BLaER1 treated with 17β-estradiol and CSF1 and Interleukin-3, amounts not matched to agents 10 nM and 100 nM (cell line): ENCODE measurements around the gene XBP1.
"Not testable (repeated sequence)": the region's sequence is repeated elsewhere in the genome, so short reads cannot be mapped to it uniquely, and the experiment has no call there.

ENCODE experiments used
- H3K27ac ChIP-seq, 11 experiments: shearing (Covaris generic); formaldehyde crosslinking; 2 replicates each; pipeline ENCODE4 v1.8.1; 2022
- H3K27me3 ChIP-seq, 11 experiments: shearing (Covaris generic); formaldehyde crosslinking; 2 replicates each; pipeline ENCODE4 v1.8.1; 2022
- H3K36me3 ChIP-seq, 11 experiments: shearing (Covaris generic); formaldehyde crosslinking; 2 replicates each; pipeline ENCODE4 v1.8.1; 2022
- H3K4me1 ChIP-seq, 10 experiments: shearing (Covaris generic); formaldehyde crosslinking; 2 replicates each; pipeline ENCODE4 v1.8.1; 2022
- H3K4me2 ChIP-seq, 11 experiments: shearing (Covaris generic); formaldehyde crosslinking; 2 replicates each; pipeline ENCODE4 v1.8.1; 2022
- H3K4me3 ChIP-seq, 10 experiments: shearing (Covaris generic); formaldehyde crosslinking; 2 replicates each; pipeline ENCODE4 v1.8.1; 2022
- H3K9ac ChIP-seq, 11 experiments: shearing (Covaris generic); formaldehyde crosslinking; 2 replicates each; pipeline ENCODE4 v1.8.1; 2022
- H3K9me3 ChIP-seq, 11 experiments: shearing (Covaris generic); formaldehyde crosslinking; replicated peaks in 1 of 11; 2 replicates each; pipeline ENCODE4 v1.8.1; 2022
- H4K20me1 ChIP-seq, 11 experiments: shearing (Covaris generic); formaldehyde crosslinking; 2 replicates each; pipeline ENCODE4 v1.8.1; 2022
- Cebpa-rat ChIP-seq, 11 experiments: shearing (Covaris generic); IDR thresholded peaks; 2 replicates each; pipeline ENCODE4 v1.8.1; 2022

Gene XBP1

DNA sequence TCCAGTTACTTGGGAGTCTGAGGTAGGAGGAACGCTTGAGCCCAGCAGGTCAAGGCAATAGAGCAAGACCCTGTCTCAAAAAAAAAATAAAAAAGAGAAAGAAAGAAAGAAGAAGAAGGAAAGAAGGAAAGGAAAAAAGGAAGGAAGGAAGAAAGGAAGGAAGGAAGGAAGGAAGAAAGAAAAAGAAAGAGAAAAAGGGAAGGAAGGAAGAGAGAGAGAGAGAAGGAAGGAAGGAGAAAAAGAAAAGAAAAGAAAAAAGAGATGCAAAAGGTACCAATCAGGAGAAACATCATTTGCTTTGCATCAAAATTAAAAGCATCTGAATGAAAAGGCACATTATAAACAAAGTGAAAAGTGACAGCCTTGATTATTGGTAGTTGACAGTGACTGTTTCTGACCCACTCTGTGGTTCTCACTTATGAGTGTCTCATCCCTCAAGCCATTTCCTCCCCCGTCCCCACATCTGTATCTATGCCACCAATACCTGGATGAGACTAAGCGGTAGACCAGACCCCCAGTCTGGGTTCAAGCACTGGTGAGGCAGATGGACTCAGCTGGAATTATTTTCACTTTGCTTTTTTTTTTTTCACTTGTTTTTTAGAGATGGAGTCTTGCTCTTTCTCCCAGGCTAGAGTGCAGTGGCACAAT, 33.0 kb upstream of the XBP1 start:
- Histone ChIP-seq H3K27ac (no peak overlapping the region), H4K20me1 (no peaks in the 10 kb centered on the region; a peak in 1 of 22 replicates), H3K27me3 (no peaks in the 10 kb centered on the region), H3K9me3 (no peaks in the 10 kb centered on the region), H3K9ac (no peak overlapping the region), H3K4me1 (peaks cover 19 to 42% (median 40%) of the 10 kb centered on the region in 10 experiments), H3K4me2 (peak overlapping the region in 9 of 11 experiments; percentile 12 to 45 (median 27); a peak in 10 of 22 replicates), H3K36me3 (0 out of 22 replicates have a peak, but pooled peaks cover 0 to 5% (median 0%) of the 10 kb centered on the region in 11 experiments), H3K4me3 (no peak overlapping the region)
- TF ChIP-seq Cebpa-rat (IDR thresholded peaks at IDR 0.05), result no peak

DNA sequence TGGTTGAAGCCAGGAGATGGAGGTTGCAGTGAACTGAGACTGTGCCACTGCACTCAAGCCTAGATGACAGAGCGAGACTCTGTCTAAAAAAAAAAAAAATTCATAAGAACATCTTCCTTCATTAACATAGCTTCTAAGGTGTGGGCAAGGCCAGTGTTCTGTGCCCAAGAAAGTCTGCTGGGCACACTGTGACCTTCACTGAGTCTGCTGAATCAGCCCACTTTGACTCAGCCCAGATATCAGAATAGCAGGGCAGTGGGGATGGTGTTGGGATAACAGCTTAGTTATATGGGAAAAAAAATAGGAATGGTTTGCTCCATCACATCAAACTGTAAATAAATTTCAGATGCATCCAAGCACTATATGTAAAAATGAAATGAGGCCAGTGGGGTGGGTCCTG, 32.4 kb upstream of the XBP1 start:
- H3K4me1 ChIP-seq, result peaks cover 23 to 45% (median 41%) of the 10 kb centered on the region in 10 experiments
- H3K27me3 ChIP-seq, result no peaks in the 10 kb centered on the region
- no peak overlapping the region for H3K27ac ChIP-seq
- no peaks in the 10 kb centered on the region; a peak in 1 of 22 replicates for H4K20me1 ChIP-seq
- H3K4me3 ChIP-seq, result no peak overlapping the region
- 0 out of 22 replicates have a peak, but pooled peaks cover 0 to 5% (median 0%) of the 10 kb centered on the region in 11 experiments for H3K36me3 ChIP-seq
- H3K4me2 ChIP-seq, result peak overlapping the region in 9 of 11 experiments; percentile 12 to 45 (median 27); a peak in 9 of 22 replicates
- H3K9ac ChIP-seq, result no peak overlapping the region
- no peak for TF ChIP-seq Cebpa-rat (IDR thresholded peaks at IDR 0.05)
- H3K9me3 ChIP-seq, result peaks cover 0 to under 1% (median 0%) of the 10 kb centered on the region in 11 experiments; a peak in 1 of 22 replicates

DNA sequence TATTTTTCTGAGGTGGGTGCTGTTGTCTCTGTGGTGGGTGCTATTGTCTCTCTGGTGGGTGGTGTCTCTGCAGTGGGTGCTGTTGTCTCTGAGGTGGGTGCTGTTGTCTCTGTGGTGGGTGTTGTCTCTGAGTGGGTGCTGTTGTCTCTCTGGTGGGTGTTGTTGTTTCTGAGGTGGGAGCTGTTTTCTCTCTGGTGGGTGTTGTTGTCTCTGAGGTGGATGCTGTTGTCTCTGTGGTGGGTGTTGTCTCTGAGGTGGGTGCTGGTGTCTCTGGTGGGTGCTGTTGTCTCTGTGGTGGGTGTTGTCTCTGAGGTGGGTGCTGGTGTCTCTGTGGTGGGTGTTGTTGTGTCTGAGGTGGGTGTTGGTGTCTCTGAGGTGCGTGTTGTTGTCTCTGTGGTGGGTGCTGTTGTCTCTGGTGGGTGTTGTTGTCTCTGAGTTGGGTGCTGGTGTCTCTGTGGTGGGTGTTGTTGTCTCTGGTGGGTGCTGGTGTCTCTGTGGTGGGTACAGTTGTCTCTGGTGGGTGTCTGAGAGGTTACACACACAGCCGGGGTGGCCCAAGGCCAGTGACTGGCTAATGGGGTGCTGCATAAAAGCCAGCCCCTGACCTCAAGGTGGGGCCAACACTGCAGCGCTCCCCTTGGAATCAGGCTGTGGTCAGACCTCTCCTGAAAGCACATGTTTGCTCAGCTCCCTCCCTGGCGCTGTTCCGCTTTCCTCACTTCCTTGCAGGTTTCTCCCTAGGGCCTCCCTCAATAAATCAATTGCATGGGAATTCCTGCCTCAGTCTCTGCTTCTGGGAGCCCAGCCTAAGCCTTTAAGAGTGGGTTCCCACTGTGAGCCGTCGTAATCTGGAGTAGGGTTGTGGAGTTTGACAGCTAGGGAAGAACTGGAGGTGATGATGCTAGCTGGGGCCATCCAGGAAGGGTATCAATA, 31.0 kb upstream of the XBP1 start:
- Histone ChIP-seq H3K4me2 (no peak overlapping the region), H3K9me3 (peaks cover 0 to 14% (median 6%) of the 10 kb centered on the region in 11 experiments; a peak in 10 of 22 replicates), H3K36me3 (peaks cover 0 to 16% (median 0%) of the 10 kb centered on the region in 11 experiments; a peak in 2 of 22 replicates), H3K9ac (peak overlapping the region in 3 of 11 experiments; percentile 2 to 11 (median 5); a peak in 1 of 22 replicates), H3K4me1 (peaks cover 22 to 48% (median 43%) of the 10 kb centered on the region in 10 experiments), H3K27me3 (no peaks in the 10 kb centered on the region), H4K20me1 (no peaks in the 10 kb centered on the region; a peak in 1 of 22 replicates), H3K4me3 (no peak overlapping the region), H3K27ac (no peak overlapping the region)
- TF ChIP-seq Cebpa-rat (IDR thresholded peaks at IDR 0.05), result no peak

DNA sequence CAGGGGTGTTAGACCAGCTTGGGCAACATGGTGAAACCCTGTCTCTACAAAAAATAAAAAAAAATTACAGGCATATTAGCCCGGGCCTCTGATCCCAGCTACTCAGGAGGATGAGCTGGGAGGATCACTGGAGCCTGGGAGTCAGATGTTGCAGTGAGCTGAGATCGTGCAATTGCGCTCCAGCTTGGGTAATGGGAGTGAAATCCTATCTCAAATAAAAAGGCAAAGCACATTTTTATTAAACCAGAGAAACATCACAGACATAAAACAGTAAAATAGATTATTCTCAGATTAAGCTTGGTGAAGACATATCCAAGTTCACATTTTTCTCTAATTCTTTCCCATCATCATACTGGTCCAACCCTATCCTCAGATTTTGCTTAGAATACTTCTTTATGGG, 30.1 kb upstream of the XBP1 start:
- peak overlapping the region in 2 of 11 experiments; percentile 2 to 41; a peak in 1 of 22 replicates for H3K27ac ChIP-seq
- peaks cover 0 to 15% (median 8%) of the 10 kb centered on the region in 11 experiments; a peak in 13 of 22 replicates for H3K9me3 ChIP-seq
- H4K20me1 ChIP-seq, result no peaks in the 10 kb centered on the region; a peak in 1 of 22 replicates
- H3K27me3 ChIP-seq, result no peaks in the 10 kb centered on the region
- H3K36me3 ChIP-seq, result peaks cover 0 to 16% (median 0%) of the 10 kb centered on the region in 11 experiments; a peak in 2 of 22 replicates
- peaks cover 22 to 48% (median 43%) of the 10 kb centered on the region in 10 experiments for H3K4me1 ChIP-seq
- H3K9ac ChIP-seq, result peak overlapping the region in 5 of 11 experiments; percentile 2 to 51 (median 16); a peak in 4 of 22 replicates
- H3K4me3 ChIP-seq, result no peak overlapping the region
- TF ChIP-seq Cebpa-rat (IDR thresholded peaks at IDR 0.05), result no peak
- peak overlapping the region in 5 of 11 experiments; percentile 43 to 59 (median 50); a peak in 9 of 22 replicates for H3K4me2 ChIP-seq

- Histone ChIP-seq H3K4me2 (peak overlapping the region; percentile 34 to 69 (median 52)), H3K9ac (peak overlapping the region in 9 of 11 experiments; percentile 2 to 51 (median 25); a peak in 13 of 22 replicates), H3K27me3 (no peaks in the 10 kb centered on the region), H3K27ac (peak overlapping the region in 9 of 11 experiments; percentile 2 to 69 (median 59); a peak in 15 of 22 replicates), H3K9me3 (peaks cover 0 to 15% (median 8%) of the 10 kb centered on the region in 11 experiments; a peak in 13 of 22 replicates), H3K4me1 (peaks cover 22 to 48% (median 43%) of the 10 kb centered on the region in 10 experiments), H3K4me3 (no peak overlapping the region), H4K20me1 (no peaks in the 10 kb centered on the region), H3K36me3 (peaks cover 0 to 17% (median 0%) of the 10 kb centered on the region in 11 experiments; a peak in 2 of 22 replicates)
- no peak for TF ChIP-seq Cebpa-rat (IDR thresholded peaks at IDR 0.05)
Observed at GRCh38 chr22:28829358-28830181, 29.2 kb upstream of the XBP1 start.

DNA sequence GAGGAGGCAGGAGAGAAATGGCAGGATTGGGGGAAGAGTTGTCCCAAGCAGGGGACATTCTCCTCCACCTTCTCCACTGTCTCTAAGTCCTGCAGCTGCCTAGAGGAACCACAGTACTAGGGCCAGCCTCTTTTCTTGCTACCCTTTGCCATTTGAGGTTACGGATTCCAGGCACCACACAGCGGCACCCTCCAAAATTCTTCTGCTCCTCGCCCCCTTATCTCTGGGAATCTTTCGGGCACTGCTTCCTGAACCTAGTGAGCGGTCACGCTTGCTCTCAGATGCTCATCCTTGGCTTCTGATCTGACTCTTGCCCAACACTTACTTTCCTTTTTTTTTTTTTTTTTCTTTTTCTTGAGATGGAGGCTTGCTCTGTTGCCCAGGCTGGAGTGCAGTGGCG, 26.6 kb upstream of the XBP1 start:
- Histone ChIP-seq H3K36me3 (peaks cover 0 to 15% (median 0%) of the 10 kb centered on the region in 11 experiments; a peak in 3 of 22 replicates), H4K20me1 (no peaks in the 10 kb centered on the region), H3K27ac (peak overlapping the region in 8 of 11 experiments; percentile 10 to 34 (median 19); a peak in 6 of 22 replicates), H3K4me3 (no peak overlapping the region), H3K4me2 (peak overlapping the region in 10 of 11 experiments; percentile 0 to 66 (median 34); a peak in 15 of 22 replicates), H3K4me1 (peaks cover 38 to 62% (median 55%) of the 10 kb centered on the region in 10 experiments), H3K9ac (no peak overlapping the region), H3K27me3 (no peaks in the 10 kb centered on the region), H3K9me3 (peaks cover 0 to 15% (median 8%) of the 10 kb centered on the region in 11 experiments; a peak in 13 of 22 replicates)
- TF ChIP-seq Cebpa-rat (IDR thresholded peaks at IDR 0.05), result no peak

DNA sequence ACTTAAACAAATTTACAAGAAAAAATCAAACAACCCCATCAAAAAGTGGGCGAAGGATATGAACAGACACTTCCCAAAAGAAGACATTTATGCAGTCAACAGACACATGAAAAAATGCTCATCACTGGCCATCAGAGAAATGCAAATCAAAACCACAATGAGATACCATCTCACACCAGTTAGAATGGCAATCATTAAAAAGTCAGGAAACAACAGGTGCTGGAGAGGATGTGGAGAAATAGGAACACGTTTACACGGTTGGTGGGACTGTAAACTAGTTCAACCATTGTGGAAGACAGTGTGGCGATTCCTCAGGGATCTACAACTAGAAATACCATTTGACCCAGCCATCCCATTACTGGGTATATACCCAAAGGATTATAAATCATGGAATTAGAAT, 26.1 kb upstream of the XBP1 start:
- H3K4me3 ChIP-seq, H3K27me3 ChIP-seq, H3K9ac ChIP-seq, H4K20me1 ChIP-seq: not testable (repeated sequence)
- Histone ChIP-seq H3K9me3 (peaks cover 0 to 15% (median 8%) of the 10 kb centered on the region in 11 experiments; a peak in 13 of 22 replicates), H3K4me2 (peak overlapping the region in 6 of 11 experiments; percentile 4 to 66 (median 44); a peak in 7 of 22 replicates), H3K36me3 (peaks cover 0 to 15% (median 0%) of the 10 kb centered on the region in 11 experiments; a peak in 3 of 22 replicates), H3K4me1 (peaks cover 43 to 67% (median 60%) of the 10 kb centered on the region in 10 experiments), H3K27ac (peak overlapping the region in 4 of 11 experiments; percentile 15 to 28 (median 24); a peak in 2 of 22 replicates)

- H3K4me3 ChIP-seq, H3K4me2 ChIP-seq, H3K9ac ChIP-seq, H3K27ac ChIP-seq, H3K27me3 ChIP-seq, H4K20me1 ChIP-seq: not testable (repeated sequence)
- peaks cover 63 to 78% (median 70%) of the 10 kb centered on the region in 10 experiments for H3K4me1 ChIP-seq
- H3K9me3 ChIP-seq, result peaks cover 0 to 15% (median 8%) of the 10 kb centered on the region in 11 experiments; a peak in 13 of 22 replicates
- H3K36me3 ChIP-seq, result peaks cover 0 to 15% (median 0%) of the 10 kb centered on the region in 11 experiments; a peak in 3 of 22 replicates
Observed at GRCh38 chr22:28824455-28824854, 24.1 kb upstream of the XBP1 start.
